HepG2 (cell line): ENCODE data around the gene OGFR. TPM values are rescaled to one million over a fixed set of nuclear protein-coding genes. Genes with fewer than 3 reads are reported as not detected.

Experiments used
- AHR ChIP-seq: IDR thresholded peaks from 2 replicates; pipeline ENCODE4 v1.6.1; 2018; ENCODE audit warnings: missing genetic modification reagents, missing compliant biosample characterization
- DR1 ChIP-seq: sonication (generic); formaldehyde crosslinking; IDR thresholded peaks from 2 replicates; pipeline ENCODE4 v1.8.0; 2021; ENCODE audit warnings: mild to moderate bottlenecking, missing genetic modification reagents, inconsistent platforms
- ERF ChIP-seq: IDR thresholded peaks from 2 replicates; pipeline ENCODE4 v1.6.1; 2018; ENCODE audit warnings: missing biosample characterization, missing genetic modification reagents
- GABPB1 ChIP-seq: IDR thresholded peaks from 2 replicates; pipeline ENCODE4 v1.6.1; 2016; ENCODE audit warnings: mild to moderate bottlenecking, missing genetic modification reagents, moderate library complexity, missing compliant biosample characterization
- KDM6A ChIP-seq: IDR thresholded peaks from 2 replicates; pipeline ENCODE4 v1.6.1; 2016; ENCODE audit warnings: low read depth
- MYC ChIP-seq: sonication (generic); formaldehyde crosslinking; IDR thresholded peaks from 2 replicates; pipeline ENCODE4 v1.9.0; 2021; ENCODE audit warnings: missing genetic modification reagents, borderline replicate concordance
- PHF5A ChIP-seq: IDR thresholded peaks from one replicate; pipeline ENCODE4 v1.6.1; 2018; ENCODE audit warnings: low read depth, missing genetic modification reagents; ENCODE audit not compliant: unreplicated experiment
- POLR2G ChIP-seq: fragments of 200-400 bp; formaldehyde crosslinking; IDR thresholded peaks from 2 replicates; pipeline ENCODE4 v1.6.1; 2018; ENCODE audit warnings: mild to moderate bottlenecking, low read depth, low read length, moderate library complexity
- SIN3B ChIP-seq: fragments of 150-350 bp; IDR thresholded peaks from 2 replicates; pipeline ENCODE4 v1.6.1; 2014; ENCODE audit warnings: low read length
- ZKSCAN1 ChIP-seq: fragments of 150-350 bp; IDR thresholded peaks from 2 replicates; pipeline ENCODE4 v1.6.1; 2014; ENCODE audit warnings: low read length
- ZNF543 ChIP-seq: sonication (generic); formaldehyde crosslinking; IDR thresholded peaks from 2 replicates; pipeline ENCODE4 v1.4.0; 2020; ENCODE audit warnings: mild to moderate bottlenecking, missing genetic modification reagents
- ZNF549 ChIP-seq: sonication (generic); formaldehyde crosslinking; IDR thresholded peaks from 2 replicates; pipeline ENCODE4 v1.5.0; 2020; ENCODE audit warnings: missing genetic modification reagents
- ZSCAN22 ChIP-seq: sonication (generic); formaldehyde crosslinking; IDR thresholded peaks from 2 replicates; pipeline ENCODE4 v1.4.0; 2020; ENCODE audit warnings: mild to moderate bottlenecking, missing genetic modification reagents
- polyA plus RNA-seq, 8 experiments: library from polyadenylated mRNA; depleted of rRNA in 3 of 8; stranded (reverse) in 7 of 8; unstranded in 1 of 8; fragments of >200 nt; fragmentation: Illumina TruSeq in 4 of 8; extraction: Trizol in 4 of 8; gene quantifications; 2 replicates each; pipeline versions ENCODE4 v1.2.1 to v1.2.3, GENCODE V29; 2011 to 2016; ENCODE audit warnings: low read depth in 4 of 8, missing spikeins in 1 of 8, mixed read lengths in 1 of 8; ENCODE audit not compliant: insufficient read depth in 1 of 8
- total RNA-seq, 5 experiments: library from RNA; depleted of rRNA; stranded (reverse); fragments of >200 nt; fragmentation: Illumina TruSeq; extraction: Trizol; gene quantifications; 2 replicates each; pipeline ENCODE4 v1.2.3, GENCODE V29; 2016; ENCODE audit warnings: low read depth in 1 of 5
- TF ChIP-seq, protein P1 (sequence below): sonication (generic); formaldehyde crosslinking; IDR thresholded peaks from 2 replicates; pipeline ENCODE4 v1.9.0; 2022; ENCODE audit warnings: missing genetic modification reagents, mild to moderate bottlenecking, borderline replicate concordance
- TF ChIP-seq, protein P2 (sequence below): sonication (generic); formaldehyde crosslinking; IDR thresholded peaks from 2 replicates; pipeline ENCODE4 v1.5.0; 2020; ENCODE audit warnings: missing genetic modification reagents
- TF ChIP-seq, protein P3 (sequence below): sonication (generic); formaldehyde crosslinking; IDR thresholded peaks from 2 replicates; pipeline ENCODE4 v1.8.0; 2022; ENCODE audit warnings: low read depth, missing genetic modification reagents
- TF ChIP-seq, protein P4 (sequence below), 2 experiments: sonication (generic) in 1 of 2; formaldehyde crosslinking in 1 of 2; IDR thresholded peaks; 2 replicates each; pipeline versions ENCODE4 v1.5.1 to v1.6.1; 2011 to 2020; ENCODE audit warnings: borderline replicate concordance in 1 of 2, low read depth in 1 of 2, low read length in 1 of 2, mild to moderate bottlenecking in 1 of 2, missing genetic modification reagents in 1 of 2, moderate library complexity in 1 of 2
- TF ChIP-seq, protein P5 (sequence below): IDR thresholded peaks from 2 replicates; pipeline ENCODE4 v1.6.1; 2016; ENCODE audit warnings: low read depth, missing genetic modification reagents, missing compliant biosample characterization

The OGFR gene
- total and polyA plus RNA-seq, 2 of the 13 experiments (the other 11 are each of a cell fraction or from before 2014, with no cell fraction given), result 47.7 to 81.8 TPM

DNA sequence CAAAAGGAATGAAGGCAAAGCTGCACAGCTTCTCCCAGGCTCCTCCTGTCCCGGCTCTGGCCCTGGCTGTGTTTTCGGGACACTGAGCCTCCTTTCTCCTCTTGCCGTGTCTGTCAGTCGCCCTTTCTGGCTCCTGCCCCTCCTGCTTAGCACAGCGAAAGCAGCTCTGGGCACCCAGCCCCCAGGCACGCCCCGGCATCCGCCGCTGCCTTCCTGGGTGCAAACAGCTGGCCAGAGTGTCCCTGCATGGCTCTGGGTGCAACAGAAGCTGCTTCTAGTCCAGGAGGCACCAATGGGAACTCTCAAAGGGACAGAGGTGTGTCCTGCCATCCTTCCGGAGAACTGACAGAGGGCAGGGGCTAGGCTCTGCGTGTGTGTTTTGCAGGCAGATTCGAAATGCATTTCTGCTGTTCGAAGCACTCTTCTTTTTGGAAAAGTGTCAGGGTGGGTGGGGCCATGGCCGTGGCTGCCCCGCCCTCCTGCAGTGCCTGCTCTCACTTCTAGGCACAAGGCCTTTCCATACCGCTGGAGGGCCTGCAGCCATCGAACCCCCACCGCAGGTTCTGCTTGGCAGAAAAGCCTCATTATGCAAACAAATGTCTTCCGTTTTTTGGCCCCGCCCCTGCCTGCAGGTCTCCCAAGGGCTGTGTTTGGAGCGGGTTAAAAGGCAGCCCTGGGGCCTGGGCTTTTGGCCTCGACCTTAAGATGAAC is 27.7 kb downstream of the OGFR start (continued):
- TF ChIP-seq, protein P1, sequence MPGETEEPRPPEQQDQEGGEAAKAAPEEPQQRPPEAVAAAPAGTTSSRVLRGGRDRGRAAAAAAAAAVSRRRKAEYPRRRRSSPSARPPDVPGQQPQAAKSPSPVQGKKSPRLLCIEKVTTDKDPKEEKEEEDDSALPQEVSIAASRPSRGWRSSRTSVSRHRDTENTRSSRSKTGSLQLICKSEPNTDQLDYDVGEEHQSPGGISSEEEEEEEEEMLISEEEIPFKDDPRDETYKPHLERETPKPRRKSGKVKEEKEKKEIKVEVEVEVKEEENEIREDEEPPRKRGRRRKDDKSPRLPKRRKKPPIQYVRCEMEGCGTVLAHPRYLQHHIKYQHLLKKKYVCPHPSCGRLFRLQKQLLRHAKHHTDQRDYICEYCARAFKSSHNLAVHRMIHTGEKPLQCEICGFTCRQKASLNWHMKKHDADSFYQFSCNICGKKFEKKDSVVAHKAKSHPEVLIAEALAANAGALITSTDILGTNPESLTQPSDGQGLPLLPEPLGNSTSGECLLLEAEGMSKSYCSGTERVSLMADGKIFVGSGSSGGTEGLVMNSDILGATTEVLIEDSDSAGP (CRISPR knock-in tag), result peak; percentile 77; the same call in 1 of the 2 replicates
- no peak; the same call in 1 of the 2 replicates for TF ChIP-seq DR1 (CRISPR knock-in tag)
- TF ChIP-seq KDM6A (CRISPR knock-in tag), result no peak
- no peak for TF ChIP-seq ZNF543 (CRISPR knock-in tag)
- no peak for TF ChIP-seq GABPB1 (CRISPR knock-in tag)
- TF ChIP-seq ERF (CRISPR knock-in tag), result no peak
- TF ChIP-seq MYC (CRISPR knock-in tag), result no peak
- TF ChIP-seq POLR2G, result no peak
- TF ChIP-seq AHR, result no peak
- no peak for TF ChIP-seq ZKSCAN1
- TF ChIP-seq SIN3B, result no peak
- TF ChIP-seq ZSCAN22 (CRISPR knock-in tag), result no peak
- no peak for TF ChIP-seq PHF5A (CRISPR knock-in tag)
- TF ChIP-seq, protein P2, sequence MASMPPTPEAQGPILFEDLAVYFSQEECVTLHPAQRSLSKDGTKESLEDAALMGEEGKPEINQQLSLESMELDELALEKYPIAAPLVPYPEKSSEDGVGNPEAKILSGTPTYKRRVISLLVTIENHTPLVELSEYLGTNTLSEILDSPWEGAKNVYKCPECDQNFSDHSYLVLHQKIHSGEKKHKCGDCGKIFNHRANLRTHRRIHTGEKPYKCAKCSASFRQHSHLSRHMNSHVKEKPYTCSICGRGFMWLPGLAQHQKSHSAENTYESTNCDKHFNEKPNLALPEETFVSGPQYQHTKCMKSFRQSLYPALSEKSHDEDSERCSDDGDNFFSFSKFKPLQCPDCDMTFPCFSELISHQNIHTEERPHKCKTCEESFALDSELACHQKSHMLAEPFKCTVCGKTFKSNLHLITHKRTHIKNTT (CRISPR knock-in tag), result no peak
- TF ChIP-seq, protein P3, sequence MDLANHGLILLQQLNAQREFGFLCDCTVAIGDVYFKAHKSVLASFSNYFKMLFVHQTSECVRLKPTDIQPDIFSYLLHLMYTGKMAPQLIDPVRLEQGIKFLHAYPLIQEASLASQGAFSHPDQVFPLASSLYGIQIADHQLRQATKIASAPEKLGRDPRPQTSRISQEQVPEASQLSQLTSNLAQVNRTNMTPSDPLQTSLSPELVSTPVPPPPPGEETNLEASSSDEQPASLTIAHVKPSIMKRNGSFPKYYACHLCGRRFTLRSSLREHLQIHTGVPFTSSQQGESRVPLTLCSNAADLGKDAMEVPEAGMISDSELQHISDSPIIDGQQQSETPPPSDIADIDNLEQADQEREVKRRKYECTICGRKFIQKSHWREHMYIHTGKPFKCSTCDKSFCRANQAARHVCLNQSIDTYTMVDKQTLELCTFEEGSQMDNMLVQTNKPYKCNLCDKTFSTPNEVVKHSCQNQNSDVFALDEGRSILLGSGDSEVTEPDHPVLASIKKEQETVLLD (CRISPR knock-in tag), result 0 out of 2 replicates have a peak, but pooled peaks have one; percentile 34
- TF ChIP-seq ZNF549 (CRISPR knock-in tag), result no peak
- TF ChIP-seq, protein P4, sequence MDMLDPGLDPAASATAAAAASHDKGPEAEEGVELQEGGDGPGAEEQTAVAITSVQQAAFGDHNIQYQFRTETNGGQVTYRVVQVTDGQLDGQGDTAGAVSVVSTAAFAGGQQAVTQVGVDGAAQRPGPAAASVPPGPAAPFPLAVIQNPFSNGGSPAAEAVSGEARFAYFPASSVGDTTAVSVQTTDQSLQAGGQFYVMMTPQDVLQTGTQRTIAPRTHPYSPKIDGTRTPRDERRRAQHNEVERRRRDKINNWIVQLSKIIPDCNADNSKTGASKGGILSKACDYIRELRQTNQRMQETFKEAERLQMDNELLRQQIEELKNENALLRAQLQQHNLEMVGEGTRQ (IDR thresholded peaks at IDR 0.05; ENCODE audit: low read depth, low read length), result no peak
- TF ChIP-seq, protein P4 (CRISPR knock-in tag; IDR thresholded peaks at IDR 0.05; ENCODE audit: borderline replicate concordance), result no peak
- TF ChIP-seq, protein P5, sequence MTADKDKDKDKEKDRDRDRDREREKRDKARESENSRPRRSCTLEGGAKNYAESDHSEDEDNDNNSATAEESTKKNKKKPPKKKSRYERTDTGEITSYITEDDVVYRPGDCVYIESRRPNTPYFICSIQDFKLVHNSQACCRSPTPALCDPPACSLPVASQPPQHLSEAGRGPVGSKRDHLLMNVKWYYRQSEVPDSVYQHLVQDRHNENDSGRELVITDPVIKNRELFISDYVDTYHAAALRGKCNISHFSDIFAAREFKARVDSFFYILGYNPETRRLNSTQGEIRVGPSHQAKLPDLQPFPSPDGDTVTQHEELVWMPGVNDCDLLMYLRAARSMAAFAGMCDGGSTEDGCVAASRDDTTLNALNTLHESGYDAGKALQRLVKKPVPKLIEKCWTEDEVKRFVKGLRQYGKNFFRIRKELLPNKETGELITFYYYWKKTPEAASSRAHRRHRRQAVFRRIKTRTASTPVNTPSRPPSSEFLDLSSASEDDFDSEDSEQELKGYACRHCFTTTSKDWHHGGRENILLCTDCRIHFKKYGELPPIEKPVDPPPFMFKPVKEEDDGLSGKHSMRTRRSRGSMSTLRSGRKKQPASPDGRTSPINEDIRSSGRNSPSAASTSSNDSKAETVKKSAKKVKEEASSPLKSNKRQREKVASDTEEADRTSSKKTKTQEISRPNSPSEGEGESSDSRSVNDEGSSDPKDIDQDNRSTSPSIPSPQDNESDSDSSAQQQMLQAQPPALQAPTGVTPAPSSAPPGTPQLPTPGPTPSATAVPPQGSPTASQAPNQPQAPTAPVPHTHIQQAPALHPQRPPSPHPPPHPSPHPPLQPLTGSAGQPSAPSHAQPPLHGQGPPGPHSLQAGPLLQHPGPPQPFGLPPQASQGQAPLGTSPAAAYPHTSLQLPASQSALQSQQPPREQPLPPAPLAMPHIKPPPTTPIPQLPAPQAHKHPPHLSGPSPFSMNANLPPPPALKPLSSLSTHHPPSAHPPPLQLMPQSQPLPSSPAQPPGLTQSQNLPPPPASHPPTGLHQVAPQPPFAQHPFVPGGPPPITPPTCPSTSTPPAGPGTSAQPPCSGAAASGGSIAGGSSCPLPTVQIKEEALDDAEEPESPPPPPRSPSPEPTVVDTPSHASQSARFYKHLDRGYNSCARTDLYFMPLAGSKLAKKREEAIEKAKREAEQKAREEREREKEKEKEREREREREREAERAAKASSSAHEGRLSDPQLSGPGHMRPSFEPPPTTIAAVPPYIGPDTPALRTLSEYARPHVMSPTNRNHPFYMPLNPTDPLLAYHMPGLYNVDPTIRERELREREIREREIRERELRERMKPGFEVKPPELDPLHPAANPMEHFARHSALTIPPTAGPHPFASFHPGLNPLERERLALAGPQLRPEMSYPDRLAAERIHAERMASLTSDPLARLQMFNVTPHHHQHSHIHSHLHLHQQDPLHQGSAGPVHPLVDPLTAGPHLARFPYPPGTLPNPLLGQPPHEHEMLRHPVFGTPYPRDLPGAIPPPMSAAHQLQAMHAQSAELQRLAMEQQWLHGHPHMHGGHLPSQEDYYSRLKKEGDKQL (CRISPR knock-in tag), result no peak
